Panc1 (cell line): ENCODE results near the gene ACIN1. TPM values are rescaled to one million over a fixed set of nuclear protein-coding genes. Genes with fewer than 3 reads are reported as not detected.

Source experiments
- ATAC-seq: fragments of 200-7000 bp; cut with Tn5 transposase; 2 replicates; pipeline ENCODE4 v1.9.1; 2020; ENCODE audit warnings: mild to moderate bottlenecking, moderate library complexity
- BruUV-seq: library from RNA; stranded (reverse); fragments of 400-500 nt; replicated peaks from 2 replicates; lab custom pipeline; 2021; lab: Mats Ljungman, UMichigan
- CTCF ChIA-PET: fragments of 300-600 bp; sonication (Branson Sonifier 250); formaldehyde crosslinking; loops from one replicate; lab custom pipeline; 2022; ENCODE audit warnings: antibody characterized with exemption; lab: Charles Lee
- POLR2A ChIA-PET: fragments of 300-600 bp; sonication (Branson Sonifier 250); formaldehyde crosslinking; loops from one replicate; lab custom pipeline; 2022; ENCODE audit warnings: antibody characterized with exemption; lab: Charles Lee
- DNase-seq: peaks from one replicate; pipeline ENCODE4 v3.0.0-alpha.2; 2010; ENCODE audit warnings: low read depth, low spot score
- H3K27ac ChIP-seq: 2 replicates; pipeline ENCODE4 v1.5.1; 2011; ENCODE audit warnings: mild to moderate bottlenecking, low read length, inconsistent platforms
- H3K27me3 ChIP-seq: fragments of 200-500 bp; sonication (Bioruptor generic); 2 replicates; pipeline ENCODE4 v1.6.0; 2014; ENCODE audit warnings: low read length, inconsistent platforms; ENCODE audit not compliant: control insufficient read depth, insufficient read depth
- H3K36me3 ChIP-seq: fragments of 200-500 bp; sonication (Bioruptor generic); 2 replicates; pipeline ENCODE4 v1.5.1; 2014; ENCODE audit warnings: inconsistent platforms, mild to moderate bottlenecking, low read length, moderate library complexity; ENCODE audit not compliant: control insufficient read depth, insufficient read depth
- H3K4me1 ChIP-seq: 2 replicates; pipeline ENCODE4 v1.5.1; 2011; ENCODE audit warnings: inconsistent platforms, mild to moderate bottlenecking, low read length, moderate library complexity; ENCODE audit not compliant: control insufficient read depth, insufficient read depth
- H3K4me3 ChIP-seq, 2 experiments: 2 replicates each; pipeline ENCODE4 v1.5.1; 2011 to 2012; ENCODE audit warnings: low read depth in 2 of 2, low read length in 2 of 2, mild to moderate bottlenecking in 2 of 2, inconsistent platforms in 1 of 2, moderate library complexity in 1 of 2
- H3K9me3 ChIP-seq: fragments of 200-500 bp; sonication (Bioruptor generic); 2 replicates; pipeline ENCODE4 v1.5.1; 2014; ENCODE audit warnings: low read depth, mild to moderate bottlenecking, inconsistent platforms, low read length, moderate library complexity; ENCODE audit not compliant: control insufficient read depth, insufficient read depth
- CTCF ChIP-seq: fragments of 450-650 bp; IDR thresholded peaks from 2 replicates; pipeline ENCODE4 v1.5.1; 2017; ENCODE audit warnings: mild to moderate bottlenecking
- POLR2AphosphoS5 ChIP-seq: IDR thresholded peaks from 2 replicates; pipeline ENCODE4 v1.6.1; 2012; ENCODE audit warnings: mild to moderate bottlenecking, low read depth, low read length, moderate library complexity
- SIN3A ChIP-seq: IDR thresholded peaks from 2 replicates; pipeline ENCODE4 v1.6.1; 2012; ENCODE audit warnings: low read depth, mild to moderate bottlenecking, low read length, moderate library complexity, borderline replicate concordance; ENCODE audit not compliant: insufficient read depth
- TCF7L2 ChIP-seq: IDR thresholded peaks from 2 replicates; pipeline ENCODE4 v1.6.1; 2011; ENCODE audit warnings: mild to moderate bottlenecking, low read depth, low read length, inconsistent platforms
- in situ Hi-C: cut with HindIII; loops from 2 replicates; pipeline ENCODE4 v1.10.0; 2016; ENCODE audit warnings: low sequenced_read_pairs, low pct_unique_long_range_greater_than_20kb
- intact Hi-C: fragments of 100-400 bp; cut with micrococcal nuclease; formaldehyde crosslinking; loops from one replicate; pipeline ENCODE4 v1.10.0; 2022; ENCODE audit not compliant: unreplicated experiment
- total RNA-seq: library from RNA; stranded (reverse); gene quantifications from one replicate; pipeline ENCODE4 v1.2.1, GENCODE V29; 2021; ENCODE audit not compliant: unreplicated experiment
- TF ChIP-seq, protein P1 (sequence below), 2 experiments: IDR thresholded peaks; 2 replicates each; pipeline ENCODE4 v1.6.1; 2011 to 2012; ENCODE audit warnings: low read depth in 2 of 2, control low read depth in 1 of 2, low read length in 1 of 2, mild to moderate bottlenecking in 1 of 2, moderate library complexity in 1 of 2; ENCODE audit not compliant: insufficient read depth in 1 of 2

ACIN1 gene
- total RNA-seq, 1 experiment from 2014 or later, result 162 TPM

DNA sequence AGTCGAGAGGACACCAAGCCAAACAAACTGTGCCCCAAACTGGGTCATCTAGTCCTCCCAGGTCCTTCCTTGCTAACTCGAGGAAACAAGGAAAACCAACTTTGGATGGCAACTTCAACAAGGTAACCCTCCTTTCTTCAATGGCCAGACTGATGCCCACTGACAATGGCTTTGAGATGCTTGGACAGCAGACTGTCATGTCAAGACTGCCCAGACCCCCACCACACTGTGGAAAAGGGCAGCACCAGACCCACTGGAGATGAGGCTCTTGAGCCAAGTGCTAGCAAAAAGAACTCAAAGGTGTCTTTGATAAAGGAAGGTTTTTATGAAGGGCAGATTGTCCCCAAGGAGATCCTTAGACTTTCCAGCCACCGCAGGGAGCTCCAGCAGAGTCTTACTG is 28.6 kb downstream of the ACIN1 start:
- BruUV-seq, result no TSS peak
- Histone ChIP-seq H3K9me3 (no peaks in the 10 kb centered on the region), H3K36me3 (peaks cover 34% of the 10 kb centered on the region), H3K4me3 (no peak overlapping the region), H3K4me1 (peaks cover 23% of the 10 kb centered on the region), H3K27me3 (no peaks in the 10 kb centered on the region), H3K27ac (no peak overlapping the region)
- intact Hi-C loops (no loop called here), in situ Hi-C loops (no loop called here)
- ChIA-PET CTCF (interaction anchor here (0.5 kb wide), 1 partner anchor 47 kb away, joined by 3 read pairs; no protein-coding TSS in a partner anchor), POLR2A (no interaction called here)
- no peak for TF ChIP-seq CTCF
- TF ChIP-seq SIN3A, result no peak
- TF ChIP-seq TCF7L2, result no peak
- TF ChIP-seq, protein P1, sequence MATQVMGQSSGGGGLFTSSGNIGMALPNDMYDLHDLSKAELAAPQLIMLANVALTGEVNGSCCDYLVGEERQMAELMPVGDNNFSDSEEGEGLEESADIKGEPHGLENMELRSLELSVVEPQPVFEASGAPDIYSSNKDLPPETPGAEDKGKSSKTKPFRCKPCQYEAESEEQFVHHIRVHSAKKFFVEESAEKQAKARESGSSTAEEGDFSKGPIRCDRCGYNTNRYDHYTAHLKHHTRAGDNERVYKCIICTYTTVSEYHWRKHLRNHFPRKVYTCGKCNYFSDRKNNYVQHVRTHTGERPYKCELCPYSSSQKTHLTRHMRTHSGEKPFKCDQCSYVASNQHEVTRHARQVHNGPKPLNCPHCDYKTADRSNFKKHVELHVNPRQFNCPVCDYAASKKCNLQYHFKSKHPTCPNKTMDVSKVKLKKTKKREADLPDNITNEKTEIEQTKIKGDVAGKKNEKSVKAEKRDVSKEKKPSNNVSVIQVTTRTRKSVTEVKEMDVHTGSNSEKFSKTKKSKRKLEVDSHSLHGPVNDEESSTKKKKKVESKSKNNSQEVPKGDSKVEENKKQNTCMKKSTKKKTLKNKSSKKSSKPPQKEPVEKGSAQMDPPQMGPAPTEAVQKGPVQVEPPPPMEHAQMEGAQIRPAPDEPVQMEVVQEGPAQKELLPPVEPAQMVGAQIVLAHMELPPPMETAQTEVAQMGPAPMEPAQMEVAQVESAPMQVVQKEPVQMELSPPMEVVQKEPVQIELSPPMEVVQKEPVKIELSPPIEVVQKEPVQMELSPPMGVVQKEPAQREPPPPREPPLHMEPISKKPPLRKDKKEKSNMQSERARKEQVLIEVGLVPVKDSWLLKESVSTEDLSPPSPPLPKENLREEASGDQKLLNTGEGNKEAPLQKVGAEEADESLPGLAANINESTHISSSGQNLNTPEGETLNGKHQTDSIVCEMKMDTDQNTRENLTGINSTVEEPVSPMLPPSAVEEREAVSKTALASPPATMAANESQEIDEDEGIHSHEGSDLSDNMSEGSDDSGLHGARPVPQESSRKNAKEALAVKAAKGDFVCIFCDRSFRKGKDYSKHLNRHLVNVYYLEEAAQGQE (IDR thresholded peaks at IDR 0.05; ENCODE audit: insufficient read depth in 1 of 2, low read depth in 2 of 2, low read length in 1 of 2), result no peak
- ATAC-seq (no peak), DNase-seq (no peak)

DNA sequence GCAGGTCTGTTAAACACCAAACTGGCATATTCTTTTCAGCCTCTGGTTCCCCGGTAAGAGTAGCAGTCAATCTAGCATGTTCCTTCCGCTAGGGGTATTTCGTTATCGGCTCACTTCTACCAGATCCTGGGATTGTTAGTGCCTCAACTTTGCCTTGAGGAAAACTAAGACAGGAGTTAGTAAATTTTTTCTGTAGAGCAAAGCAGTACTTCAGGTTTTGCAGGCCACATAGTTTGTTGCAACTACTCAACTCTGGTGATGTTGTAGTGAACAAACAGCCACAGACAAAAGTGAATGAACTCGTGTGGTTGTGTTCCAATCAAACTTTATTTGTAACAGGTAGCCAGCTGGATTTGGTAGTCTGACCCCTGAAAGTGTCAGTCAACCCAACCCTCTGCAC is 31.3 kb downstream of the ACIN1 start:
- ChIA-PET CTCF (no interaction called here), POLR2A (interaction anchor here (0.6 kb wide), 1 partner anchor 73 kb away, joined by 5 read pairs; no protein-coding TSS in a partner anchor)
- Histone ChIP-seq H3K4me1 (peaks cover 16% of the 10 kb centered on the region), H3K9me3 (no peaks in the 10 kb centered on the region), H3K36me3 (peaks cover 32% of the 10 kb centered on the region), H3K4me3 (no peak overlapping the region), H3K27me3 (no peaks in the 10 kb centered on the region), H3K27ac (no peak overlapping the region)
- intact Hi-C loops (no loop called here), in situ Hi-C loops (no loop called here)
- ATAC-seq (no peak), DNase-seq (no peak)
- BruUV-seq, result no TSS peak
- TF ChIP-seq, protein P1 (IDR thresholded peaks at IDR 0.05; ENCODE audit: insufficient read depth in 1 of 2, low read depth in 2 of 2, low read length in 1 of 2), result no peak
- TF ChIP-seq TCF7L2, result no peak
- no peak for TF ChIP-seq POLR2AphosphoS5
- no peak for TF ChIP-seq SIN3A
- TF ChIP-seq CTCF, result no peak
